BE2C (cell line): Measurements from ENCODE around the gene YAE1.

ENCODE experiments used
- DNase-seq: peaks from one replicate; pipeline ENCODE4 v3.0.0-alpha.2; 2020
- H3K27me3 ChIP-seq: fragments of 250-450 bp; sonication (Bioruptor Pico); 2 replicates; pipeline ENCODE4 v1.5.1; 2020; ENCODE audit warnings: mild to moderate bottlenecking
- H3K36me3 ChIP-seq: fragments of 250-450 bp; sonication (Bioruptor Pico); 2 replicates; pipeline ENCODE4 v1.5.1; 2020; ENCODE audit warnings: mild to moderate bottlenecking
- H3K4me1 ChIP-seq: fragments of 250-450 bp; sonication (Bioruptor Pico); 2 replicates; pipeline ENCODE4 v1.5.1; 2020
- H3K4me3 ChIP-seq: 2 replicates; pipeline ENCODE4 v1.5.1; 2011; ENCODE audit warnings: low read depth, low read length
- H3K9me3 ChIP-seq: fragments of 250-450 bp; sonication (Bioruptor Pico); 2 replicates; pipeline ENCODE4 v1.5.1; 2020
- TF ChIP-seq, protein P1 (sequence below): IDR thresholded peaks from 2 replicates; pipeline ENCODE4 v1.5.1; 2012; ENCODE audit warnings: mild to moderate bottlenecking, low read depth, low read length

Gene YAE1

GRCh38 chr7:39527296-39527695 is 38.9 kb upstream of the YAE1 start:
- Histone ChIP-seq H3K27me3 (peaks cover 4% of the 10 kb centered on the region; the same call in 1 of the 2 replicates), H3K4me1 (no peaks in the 10 kb centered on the region), H3K36me3 (no peaks in the 10 kb centered on the region), H3K9me3 (no peaks in the 10 kb centered on the region), H3K4me3 (no peak overlapping the region)
- no peak for DNase-seq
- TF ChIP-seq, protein P1, sequence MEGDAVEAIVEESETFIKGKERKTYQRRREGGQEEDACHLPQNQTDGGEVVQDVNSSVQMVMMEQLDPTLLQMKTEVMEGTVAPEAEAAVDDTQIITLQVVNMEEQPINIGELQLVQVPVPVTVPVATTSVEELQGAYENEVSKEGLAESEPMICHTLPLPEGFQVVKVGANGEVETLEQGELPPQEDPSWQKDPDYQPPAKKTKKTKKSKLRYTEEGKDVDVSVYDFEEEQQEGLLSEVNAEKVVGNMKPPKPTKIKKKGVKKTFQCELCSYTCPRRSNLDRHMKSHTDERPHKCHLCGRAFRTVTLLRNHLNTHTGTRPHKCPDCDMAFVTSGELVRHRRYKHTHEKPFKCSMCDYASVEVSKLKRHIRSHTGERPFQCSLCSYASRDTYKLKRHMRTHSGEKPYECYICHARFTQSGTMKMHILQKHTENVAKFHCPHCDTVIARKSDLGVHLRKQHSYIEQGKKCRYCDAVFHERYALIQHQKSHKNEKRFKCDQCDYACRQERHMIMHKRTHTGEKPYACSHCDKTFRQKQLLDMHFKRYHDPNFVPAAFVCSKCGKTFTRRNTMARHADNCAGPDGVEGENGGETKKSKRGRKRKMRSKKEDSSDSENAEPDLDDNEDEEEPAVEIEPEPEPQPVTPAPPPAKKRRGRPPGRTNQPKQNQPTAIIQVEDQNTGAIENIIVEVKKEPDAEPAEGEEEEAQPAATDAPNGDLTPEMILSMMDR: no peak

DNA sequence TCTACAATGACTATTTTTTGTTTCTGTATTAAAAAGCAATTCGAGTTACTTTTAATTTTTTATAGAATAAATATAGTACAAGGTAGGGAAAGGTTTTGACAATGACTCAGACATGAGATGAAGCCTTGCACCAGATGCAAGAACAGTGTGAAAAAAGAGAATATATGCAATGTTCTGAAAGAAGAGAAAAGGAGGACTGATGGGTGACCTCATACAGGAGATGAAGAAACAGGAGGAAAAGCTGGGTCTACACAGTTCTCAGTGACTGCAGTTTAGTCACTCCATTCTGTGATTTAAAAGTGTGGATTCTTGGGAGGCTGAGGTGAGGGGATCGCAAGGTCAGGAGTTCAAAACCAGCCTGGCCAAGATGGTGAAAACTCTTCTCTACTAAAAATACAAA is 38.3 kb upstream of the YAE1 start:
- H3K4me1 ChIP-seq: no peaks in the 10 kb centered on the region
- TF ChIP-seq, protein P1: no peak
- no peak for DNase-seq
- H3K9me3 ChIP-seq: no peaks in the 10 kb centered on the region
- no peak overlapping the region for H3K4me3 ChIP-seq
- peaks cover 4% of the 10 kb centered on the region; the same call in 1 of the 2 replicates for H3K27me3 ChIP-seq
- H3K36me3 ChIP-seq: no peaks in the 10 kb centered on the region

DNA sequence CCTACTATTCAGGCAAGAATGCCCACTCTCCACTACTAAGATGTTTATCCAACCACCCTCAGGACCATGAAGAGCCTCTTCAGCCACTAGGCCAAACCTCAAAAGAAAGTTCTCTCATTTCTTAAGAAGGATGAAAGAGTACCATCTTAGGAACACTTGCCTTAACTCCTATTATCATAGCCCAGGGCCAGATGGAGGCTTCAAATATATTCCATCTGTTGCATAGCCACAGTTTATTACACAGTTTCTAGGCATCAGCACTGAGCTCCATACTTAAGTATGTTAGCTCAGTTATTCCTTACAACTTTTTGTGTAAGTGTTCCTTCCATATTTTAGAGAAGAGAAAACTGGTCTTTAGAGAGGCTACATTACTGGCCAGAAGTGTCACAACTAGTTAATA is 37.4 kb upstream of the YAE1 start:
- no peaks in the 10 kb centered on the region for H3K9me3 ChIP-seq
- peaks cover 4% of the 10 kb centered on the region; the same call in 1 of the 2 replicates for H3K27me3 ChIP-seq
- no peaks in the 10 kb centered on the region for H3K4me1 ChIP-seq
- TF ChIP-seq, protein P1: no peak
- H3K4me3 ChIP-seq: no peak overlapping the region
- DNase-seq: no peak
- no peaks in the 10 kb centered on the region for H3K36me3 ChIP-seq

GRCh38 chr7:39529582-39529981 is 36.6 kb upstream of the YAE1 start:
- no peaks in the 10 kb centered on the region for H3K4me1 ChIP-seq
- no peak for DNase-seq
- H3K4me3 ChIP-seq: no peak overlapping the region
- H3K36me3 ChIP-seq: no peaks in the 10 kb centered on the region
- H3K9me3 ChIP-seq: no peaks in the 10 kb centered on the region
- peaks cover 4% of the 10 kb centered on the region; the same call in 1 of the 2 replicates for H3K27me3 ChIP-seq
- TF ChIP-seq, protein P1: no peak

DNA sequence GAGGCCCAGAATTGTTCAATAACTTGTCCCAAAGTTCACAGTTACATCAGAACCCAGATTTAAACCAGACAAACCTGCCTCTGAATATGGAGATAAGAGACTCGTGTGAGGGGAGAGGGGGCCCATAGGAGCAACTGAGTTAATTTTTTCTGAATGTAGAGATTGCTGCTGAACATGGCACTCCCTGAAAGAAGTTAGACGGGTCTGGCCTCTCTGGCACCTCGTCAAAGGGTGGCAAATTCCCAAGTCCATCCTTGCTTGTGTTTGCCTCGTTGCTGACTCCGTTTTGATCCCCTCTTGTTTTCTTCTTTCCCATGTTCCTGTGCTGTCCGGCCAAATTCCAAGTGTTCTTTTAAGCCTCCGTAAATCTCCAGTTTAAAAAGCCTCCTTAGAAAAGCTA is 35.2 kb upstream of the YAE1 start:
- TF ChIP-seq, protein P1: no peak
- no peak for DNase-seq
- H3K27me3 ChIP-seq: peaks cover 4% of the 10 kb centered on the region; the same call in 1 of the 2 replicates
- H3K4me1 ChIP-seq: no peaks in the 10 kb centered on the region
- H3K4me3 ChIP-seq: no peak overlapping the region
- H3K36me3 ChIP-seq: no peaks in the 10 kb centered on the region
- H3K9me3 ChIP-seq: no peaks in the 10 kb centered on the region

- Histone ChIP-seq H3K27me3 (peaks cover 4% of the 10 kb centered on the region; the same call in 1 of the 2 replicates), H3K9me3 (no peaks in the 10 kb centered on the region), H3K4me1 (no peaks in the 10 kb centered on the region), H3K36me3 (no peaks in the 10 kb centered on the region), H3K4me3 (no peak overlapping the region)
- no peak for DNase-seq
- TF ChIP-seq, protein P1: no peak
Observed at GRCh38 chr7:39531818-39532217, 34.4 kb upstream of the YAE1 start.
